ENCODE data around the gene NFIB. TPM values are rescaled to one million over a fixed set of nuclear protein-coding genes. Genes with fewer than 3 reads are reported as not detected.
A peak's percentile ranks its signal among the peaks of the same experiment; 100 is the strongest.

NFIB gene
- total RNA-seq (2014; rRNA removed; shearing (Covaris generic)), result 10.7 and 13.7 TPM in 2 replicates
- total RNA-seq (2022), result 24.5 and 25.1 TPM in 2 replicates
- Bru-seq, nascent RNA, result percentile 74 among the genes with signal in this experiment
- percentile 61 among the genes with signal in this experiment for BruChase-seq, experiment 1, labeled RNA remaining after a 6-hour chase
- BruChase-seq, experiment 2, labeled RNA remaining after a 2-hour chase, result percentile 67 among the genes with signal in this experiment
- long read RNA-seq, partial matches to known transcripts, result 2 of 35 reads
- long read RNA-seq, other reads (novel, unspliced or antisense), result 31 of 35 reads

GRCh38 chr9:14313951-14314423, at the start of gene NFIB:
Gene NFIB (minus strand): TSS chr9:14314141. CDS start chr9:14313511, 630 bp downstream.
- H3K4me2 ChIP-seq (ENCODE audit: low read length), result peak within 1 kb of the TSS; percentile 94
- H3K9me2 ChIP-seq (ENCODE audit: insufficient read depth, low read length), result no peaks in the 10 kb centered on the region
- H3K4me3 ChIP-seq (ENCODE audit: low read depth, low read length, poor library complexity, severe bottlenecking), result peak within 1 kb of the TSS; percentile 93
- intact Hi-C loops (cut with micrococcal nuclease; ENCODE audit: unreplicated experiment), result loop anchor here (1.0 kb wide), 1 partner anchor 158 kb away; no protein-coding TSS in a partner anchor
- H3K36me3 ChIP-seq (ENCODE audit: insufficient read depth, low read length), result no peaks in the 10 kb centered on the region
- H3K79me2 ChIP-seq (ENCODE audit: insufficient read depth, low read depth, low read length), result peaks cover 53% of the 10 kb centered on the region
- H3K27ac ChIP-seq (ENCODE audit: low read depth, low read length, poor library complexity, severe bottlenecking), result peak within 1 kb of the TSS; percentile 74
- TF ChIP-seq CTCF (conservative IDR thresholded peaks at IDR 0.05; ENCODE audit: low read length) (no peak), EZH2phosphoT487 (IDR thresholded peaks at IDR 0.05; ENCODE audit: borderline replicate concordance, low read depth, low read length) (no peak)
- ChIA-PET CTCF (ENCODE audit: unreplicated experiment) (no interaction called here), POLR2A (interaction anchor here (0.5 to 0.7 kb wide), 3 partner anchors 13 to 285 kb away, joined by 3 to 5 read pairs (median 4); no protein-coding TSS in a partner anchor)
- BruUV-seq (replicated peaks), result no TSS peak
- H2AFZ ChIP-seq (ENCODE audit: low read length), result peak within 1 kb of the TSS; percentile 95
- DNase-seq (ENCODE audit: low spot score), result peak; percentile 77
- no peaks in the 10 kb centered on the region for H4K20me1 ChIP-seq (ENCODE audit: insufficient read depth, low read length)
- no peaks in the 10 kb centered on the region for H3K9me3 ChIP-seq (ENCODE audit: low read length)
- peaks cover 70% of the 10 kb centered on the region for H3K4me1 ChIP-seq (ENCODE audit: insufficient read depth, low read length, poor library complexity, severe bottlenecking)

GRCh38 chr9:14362175-14362574, 48.2 kb upstream of the NFIB start:
- intact Hi-C loops (cut with micrococcal nuclease; ENCODE audit: unreplicated experiment), result no loop called here
- ChIA-PET POLR2A (interaction anchor here (1.4 kb wide), 1 partner anchor 10 kb away, joined by 4 read pairs; no protein-coding TSS in a partner anchor), CTCF (ENCODE audit: unreplicated experiment) (no interaction called here)
- no peak overlapping the region for H3K4me2 ChIP-seq (ENCODE audit: low read length)
- no peaks in the 10 kb centered on the region for H3K4me1 ChIP-seq (ENCODE audit: insufficient read depth, low read length, poor library complexity, severe bottlenecking)
- no peak overlapping the region for H3K4me3 ChIP-seq (ENCODE audit: low read depth, low read length, poor library complexity, severe bottlenecking)
- no peak for DNase-seq (ENCODE audit: low spot score)
- H3K79me2 ChIP-seq (ENCODE audit: insufficient read depth, low read depth, low read length), result no peaks in the 10 kb centered on the region
- H3K9me3 ChIP-seq (ENCODE audit: low read length), result no peaks in the 10 kb centered on the region
- no peak overlapping the region for H3K27ac ChIP-seq (ENCODE audit: low read depth, low read length, poor library complexity, severe bottlenecking)
- H3K9me2 ChIP-seq (ENCODE audit: insufficient read depth, low read length), result no peaks in the 10 kb centered on the region
- no TSS peak for BruUV-seq (replicated peaks)
- no peak overlapping the region for H2AFZ ChIP-seq (ENCODE audit: low read length)
- no peaks in the 10 kb centered on the region for H4K20me1 ChIP-seq (ENCODE audit: insufficient read depth, low read length)
- H3K36me3 ChIP-seq (ENCODE audit: insufficient read depth, low read length), result no peaks in the 10 kb centered on the region
- TF ChIP-seq EZH2phosphoT487 (IDR thresholded peaks at IDR 0.05; ENCODE audit: borderline replicate concordance, low read depth, low read length) (no peak), CTCF (conservative IDR thresholded peaks at IDR 0.05; ENCODE audit: low read length) (no peak)

- no peaks in the 10 kb centered on the region for H3K9me2 ChIP-seq (ENCODE audit: insufficient read depth, low read length)
- no peak for TF ChIP-seq EZH2phosphoT487 (IDR thresholded peaks at IDR 0.05; ENCODE audit: borderline replicate concordance, low read depth, low read length)
- no peak for TF ChIP-seq CTCF (conservative IDR thresholded peaks at IDR 0.05; ENCODE audit: low read length)
- H3K79me2 ChIP-seq (ENCODE audit: insufficient read depth, low read depth, low read length), result no peaks in the 10 kb centered on the region
- no peaks in the 10 kb centered on the region for H3K36me3 ChIP-seq (ENCODE audit: insufficient read depth, low read length)
- no peak overlapping the region for H3K4me3 ChIP-seq (ENCODE audit: low read depth, low read length, poor library complexity, severe bottlenecking)
- no peaks in the 10 kb centered on the region for H3K4me1 ChIP-seq (ENCODE audit: insufficient read depth, low read length, poor library complexity, severe bottlenecking)
- no peak overlapping the region for H3K4me2 ChIP-seq (ENCODE audit: low read length)
- ChIA-PET POLR2A (interaction anchor here (0.6 to 1.1 kb wide), 3 partner anchors 8 to 809 kb away, joined by 3 to 4 read pairs (median 3); no protein-coding TSS in a partner anchor), CTCF (ENCODE audit: unreplicated experiment) (no interaction called here)
- intact Hi-C loops (cut with micrococcal nuclease; ENCODE audit: unreplicated experiment), result no loop called here
- no peak overlapping the region for H3K27ac ChIP-seq (ENCODE audit: low read depth, low read length, poor library complexity, severe bottlenecking)
- no peak for DNase-seq (ENCODE audit: low spot score)
- no peaks in the 10 kb centered on the region for H4K20me1 ChIP-seq (ENCODE audit: insufficient read depth, low read length)
- no peaks in the 10 kb centered on the region for H3K9me3 ChIP-seq (ENCODE audit: low read length)
- BruUV-seq (replicated peaks), result no TSS peak
- H2AFZ ChIP-seq (ENCODE audit: low read length), result no peak overlapping the region
Measured at GRCh38 chr9:14361074-14361473, 47.1 kb upstream of the NFIB start.
